GM12878 (cell line): ENCODE measurements around the gene HAGHL. TPM values are rescaled to one million over a fixed set of nuclear protein-coding genes. Genes with fewer than 3 reads are reported as not detected.

ENCODE experiments used
- CEBPB ChIP-seq, 2 experiments: fragments of 150-350 bp in 1 of 2; IDR thresholded peaks; 2 replicates each; pipeline ENCODE4 v1.6.1; 2012 to 2014; ENCODE audit warnings: low read depth in 2 of 2, low read length in 2 of 2, borderline replicate concordance in 1 of 2, inconsistent platforms in 1 of 2
- DPF2 ChIP-seq: fragments of 450-650 bp; IDR thresholded peaks from 2 replicates; pipeline ENCODE4 v1.6.1; 2017; ENCODE audit warnings: mild to moderate bottlenecking
- HDAC2 ChIP-seq: fragments of 200-600 bp; sonication (generic); IDR thresholded peaks from 2 replicates; pipeline ENCODE4 v1.6.1; 2017
- HDGF ChIP-seq: fragments of 450-650 bp; IDR thresholded peaks from 2 replicates; pipeline ENCODE4 v1.6.1; 2016; ENCODE audit warnings: antibody characterized with exemption
- LARP7 ChIP-seq: fragments of 450-650 bp; IDR thresholded peaks from 2 replicates; pipeline ENCODE4 v1.6.1; 2017; ENCODE audit warnings: mild to moderate bottlenecking
- SMC3 ChIP-seq: IDR thresholded peaks from 2 replicates; pipeline ENCODE4 v1.6.1; 2011; ENCODE audit warnings: low read length, improper control_type of control experiment, borderline replicate concordance
- SRF ChIP-seq, 2 experiments: IDR thresholded peaks; 2 replicates each; pipeline ENCODE4 v1.6.1; 2011; ENCODE audit warnings: low read depth in 2 of 2, low read length in 2 of 2, mild to moderate bottlenecking in 1 of 2, moderate library complexity in 1 of 2
- TCF12 ChIP-seq: IDR thresholded peaks from 2 replicates; pipeline ENCODE4 v1.6.1; 2011; ENCODE audit warnings: low read depth, mild to moderate bottlenecking, low read length
- WRNIP1 ChIP-seq: IDR thresholded peaks from 2 replicates; pipeline ENCODE4 v1.6.1; 2011; ENCODE audit warnings: low read depth, low read length, improper control_type of control experiment, borderline replicate concordance
- YBX1 ChIP-seq: fragments of 450-650 bp; IDR thresholded peaks from 2 replicates; pipeline ENCODE4 v1.6.1; 2016; ENCODE audit warnings: antibody characterized with exemption
- polyA plus RNA-seq, 11 experiments: library from polyadenylated mRNA; depleted of rRNA in 4 of 11; unstranded in 6 of 11; stranded (reverse) in 5 of 11; fragments of >200 nt; fragmentation: Nextera tagmentation in 4 of 11; fragmentation: Illumina TruSeq in 1 of 11; extraction: Ambion mirVana in 4 of 11; extraction: Trizol in 1 of 11; gene quantifications; 1 replicate in 1 of 11; 2 replicates in 10 of 11; pipeline versions ENCODE4 v1.2.1 to v1.2.3, GENCODE V29; 2011 to 2016; ENCODE audit warnings: inconsistent platforms in 2 of 11, missing spikeins in 2 of 11, low read depth in 1 of 11
- total RNA-seq, 4 experiments: library from RNA; depleted of rRNA in 3 of 4; stranded (reverse); fragments of >200 nt in 3 of 4; fragmentation: Illumina TruSeq in 1 of 4; extraction: Trizol in 1 of 4; gene quantifications; 2 replicates each; pipeline versions ENCODE4 v1.2.1 to v1.2.3, GENCODE V29; 2013 to 2021
- TF ChIP-seq, protein P1 (sequence below): IDR thresholded peaks from 2 replicates; pipeline ENCODE4 v1.6.1; 2011; ENCODE audit warnings: borderline replicate concordance, low read depth, mild to moderate bottlenecking, moderate library complexity, low read length; ENCODE audit not compliant: insufficient read depth, poor library complexity, severe bottlenecking
- TF ChIP-seq, protein P2 (sequence below): fragments of 450-650 bp; IDR thresholded peaks from 2 replicates; pipeline ENCODE4 v1.6.1; 2017; ENCODE audit warnings: low read depth, mild to moderate bottlenecking, moderate library complexity
- TF ChIP-seq, protein P3 (sequence below): fragments of 450-650 bp; IDR thresholded peaks from 2 replicates; pipeline ENCODE4 v1.6.1; 2016; ENCODE audit warnings: mild to moderate bottlenecking
- TF ChIP-seq, protein P4 (sequence below): IDR thresholded peaks from 2 replicates; pipeline ENCODE4 v1.6.1; 2011; ENCODE audit warnings: low read depth, mild to moderate bottlenecking, low read length, moderate library complexity, borderline replicate concordance; ENCODE audit errors: extremely low read depth
- TF ChIP-seq, protein P5 (sequence below): IDR thresholded peaks from 2 replicates; pipeline ENCODE4 v1.6.1; 2012; ENCODE audit warnings: mild to moderate bottlenecking, low read depth, low read length
- TF ChIP-seq, protein P6 (sequence below): IDR thresholded peaks from 2 replicates; pipeline ENCODE4 v1.6.1; 2011; ENCODE audit warnings: borderline replicate concordance, low read depth, mild to moderate bottlenecking, moderate library complexity, mixed read lengths, low read length; ENCODE audit not compliant: insufficient read depth; ENCODE audit errors: extremely low read length
- TF ChIP-seq, protein P7 (sequence below): fragments of 450-650 bp; conservative IDR thresholded peaks from 2 replicates; pipeline ENCODE4 v1.6.1; 2017; ENCODE audit warnings: mild to moderate bottlenecking, moderate library complexity

Gene HAGHL
- total and polyA plus RNA-seq, 10 of the 15 experiments (the other 5 are each of a cell fraction or from before 2014, with no cell fraction given), result 0.23 to 44.6 (median 16.4) TPM

DNA sequence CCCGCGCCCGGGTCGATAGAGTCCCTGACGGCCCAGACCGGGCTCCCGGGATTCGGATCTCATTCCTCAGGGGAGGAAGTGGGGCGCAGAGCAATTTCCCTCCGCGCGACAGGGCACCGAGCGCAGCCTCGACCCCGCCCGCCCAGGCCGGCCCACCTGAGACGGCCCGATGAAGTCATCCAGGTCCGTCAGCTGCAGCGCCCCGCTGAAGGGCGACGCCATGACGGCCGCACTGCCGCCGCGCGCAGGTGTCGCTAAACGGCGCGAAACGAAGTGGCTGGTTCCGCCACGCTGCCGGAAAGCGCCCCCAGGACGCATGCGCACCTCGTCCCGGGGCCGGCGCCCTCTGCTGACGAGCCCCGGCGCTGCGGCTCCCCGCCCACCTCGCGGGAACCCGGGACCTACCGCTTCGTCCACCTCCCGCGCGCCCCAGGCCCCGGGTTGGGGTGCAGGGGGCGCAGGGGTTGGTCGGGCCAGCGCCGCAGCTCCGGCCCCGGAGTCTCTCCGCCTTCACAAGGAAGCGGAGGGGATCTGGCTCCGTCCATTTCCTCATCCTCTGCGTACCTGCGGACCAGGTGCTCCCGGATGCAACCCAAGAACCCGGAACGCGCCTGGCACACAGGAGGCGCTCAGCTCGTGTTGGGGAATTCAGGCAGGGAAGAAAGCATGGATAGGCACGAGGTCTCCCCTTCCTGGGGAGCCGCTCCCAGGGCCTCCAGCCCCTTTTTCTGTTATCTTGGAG is 14.0 kb downstream of the HAGHL start, which contains the start of gene CIAO3 (continued):
- TF ChIP-seq, protein P1, sequence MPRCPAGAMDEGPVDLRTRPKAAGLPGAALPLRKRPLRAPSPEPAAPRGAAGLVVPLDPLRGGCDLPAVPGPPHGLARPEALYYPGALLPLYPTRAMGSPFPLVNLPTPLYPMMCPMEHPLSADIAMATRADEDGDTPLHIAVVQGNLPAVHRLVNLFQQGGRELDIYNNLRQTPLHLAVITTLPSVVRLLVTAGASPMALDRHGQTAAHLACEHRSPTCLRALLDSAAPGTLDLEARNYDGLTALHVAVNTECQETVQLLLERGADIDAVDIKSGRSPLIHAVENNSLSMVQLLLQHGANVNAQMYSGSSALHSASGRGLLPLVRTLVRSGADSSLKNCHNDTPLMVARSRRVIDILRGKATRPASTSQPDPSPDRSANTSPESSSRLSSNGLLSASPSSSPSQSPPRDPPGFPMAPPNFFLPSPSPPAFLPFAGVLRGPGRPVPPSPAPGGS, result no peak
- TF ChIP-seq, protein P2, sequence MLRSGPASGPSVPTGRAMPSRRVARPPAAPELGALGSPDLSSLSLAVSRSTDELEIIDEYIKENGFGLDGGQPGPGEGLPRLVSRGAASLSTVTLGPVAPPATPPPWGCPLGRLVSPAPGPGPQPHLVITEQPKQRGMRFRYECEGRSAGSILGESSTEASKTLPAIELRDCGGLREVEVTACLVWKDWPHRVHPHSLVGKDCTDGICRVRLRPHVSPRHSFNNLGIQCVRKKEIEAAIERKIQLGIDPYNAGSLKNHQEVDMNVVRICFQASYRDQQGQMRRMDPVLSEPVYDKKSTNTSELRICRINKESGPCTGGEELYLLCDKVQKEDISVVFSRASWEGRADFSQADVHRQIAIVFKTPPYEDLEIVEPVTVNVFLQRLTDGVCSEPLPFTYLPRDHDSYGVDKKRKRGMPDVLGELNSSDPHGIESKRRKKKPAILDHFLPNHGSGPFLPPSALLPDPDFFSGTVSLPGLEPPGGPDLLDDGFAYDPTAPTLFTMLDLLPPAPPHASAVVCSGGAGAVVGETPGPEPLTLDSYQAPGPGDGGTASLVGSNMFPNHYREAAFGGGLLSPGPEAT, result peak; percentile 46; the same call in 1 of the 2 replicates
- TF ChIP-seq DPF2 (peak; percentile 53), TCF12 (peak; percentile 67; the same call in 1 of the 2 replicates), YBX1 (no peak), HDGF (no peak), SMC3 (peak; percentile 29; the same call in 1 of the 2 replicates), HDAC2 (no peak), CEBPB (IDR thresholded peaks at IDR 0.05; ENCODE audit: borderline replicate concordance in 1 of 2, low read depth in 2 of 2, low read length in 2 of 2) (no peak), SRF (IDR thresholded peaks at IDR 0.05; ENCODE audit: low read depth in 2 of 2, low read length in 2 of 2) (peak in 1 of 2 experiments; percentile 68; a peak in 2 of 4 replicates), LARP7 (peak; percentile 85), WRNIP1 (no peak)
- TF ChIP-seq, protein P3, sequence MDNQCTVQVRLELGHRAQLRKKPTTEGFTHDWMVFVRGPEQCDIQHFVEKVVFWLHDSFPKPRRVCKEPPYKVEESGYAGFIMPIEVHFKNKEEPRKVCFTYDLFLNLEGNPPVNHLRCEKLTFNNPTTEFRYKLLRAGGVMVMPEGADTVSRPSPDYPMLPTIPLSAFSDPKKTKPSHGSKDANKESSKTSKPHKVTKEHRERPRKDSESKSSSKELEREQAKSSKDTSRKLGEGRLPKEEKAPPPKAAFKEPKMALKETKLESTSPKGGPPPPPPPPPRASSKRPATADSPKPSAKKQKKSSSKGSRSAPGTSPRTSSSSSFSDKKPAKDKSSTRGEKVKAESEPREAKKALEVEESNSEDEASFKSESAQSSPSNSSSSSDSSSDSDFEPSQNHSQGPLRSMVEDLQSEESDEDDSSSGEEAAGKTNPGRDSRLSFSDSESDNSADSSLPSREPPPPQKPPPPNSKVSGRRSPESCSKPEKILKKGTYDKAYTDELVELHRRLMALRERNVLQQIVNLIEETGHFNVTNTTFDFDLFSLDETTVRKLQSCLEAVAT, result no peak
- TF ChIP-seq, protein P4, sequence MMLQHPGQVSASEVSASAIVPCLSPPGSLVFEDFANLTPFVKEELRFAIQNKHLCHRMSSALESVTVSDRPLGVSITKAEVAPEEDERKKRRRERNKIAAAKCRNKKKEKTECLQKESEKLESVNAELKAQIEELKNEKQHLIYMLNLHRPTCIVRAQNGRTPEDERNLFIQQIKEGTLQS, result peak; percentile 99
- TF ChIP-seq, protein P5, sequence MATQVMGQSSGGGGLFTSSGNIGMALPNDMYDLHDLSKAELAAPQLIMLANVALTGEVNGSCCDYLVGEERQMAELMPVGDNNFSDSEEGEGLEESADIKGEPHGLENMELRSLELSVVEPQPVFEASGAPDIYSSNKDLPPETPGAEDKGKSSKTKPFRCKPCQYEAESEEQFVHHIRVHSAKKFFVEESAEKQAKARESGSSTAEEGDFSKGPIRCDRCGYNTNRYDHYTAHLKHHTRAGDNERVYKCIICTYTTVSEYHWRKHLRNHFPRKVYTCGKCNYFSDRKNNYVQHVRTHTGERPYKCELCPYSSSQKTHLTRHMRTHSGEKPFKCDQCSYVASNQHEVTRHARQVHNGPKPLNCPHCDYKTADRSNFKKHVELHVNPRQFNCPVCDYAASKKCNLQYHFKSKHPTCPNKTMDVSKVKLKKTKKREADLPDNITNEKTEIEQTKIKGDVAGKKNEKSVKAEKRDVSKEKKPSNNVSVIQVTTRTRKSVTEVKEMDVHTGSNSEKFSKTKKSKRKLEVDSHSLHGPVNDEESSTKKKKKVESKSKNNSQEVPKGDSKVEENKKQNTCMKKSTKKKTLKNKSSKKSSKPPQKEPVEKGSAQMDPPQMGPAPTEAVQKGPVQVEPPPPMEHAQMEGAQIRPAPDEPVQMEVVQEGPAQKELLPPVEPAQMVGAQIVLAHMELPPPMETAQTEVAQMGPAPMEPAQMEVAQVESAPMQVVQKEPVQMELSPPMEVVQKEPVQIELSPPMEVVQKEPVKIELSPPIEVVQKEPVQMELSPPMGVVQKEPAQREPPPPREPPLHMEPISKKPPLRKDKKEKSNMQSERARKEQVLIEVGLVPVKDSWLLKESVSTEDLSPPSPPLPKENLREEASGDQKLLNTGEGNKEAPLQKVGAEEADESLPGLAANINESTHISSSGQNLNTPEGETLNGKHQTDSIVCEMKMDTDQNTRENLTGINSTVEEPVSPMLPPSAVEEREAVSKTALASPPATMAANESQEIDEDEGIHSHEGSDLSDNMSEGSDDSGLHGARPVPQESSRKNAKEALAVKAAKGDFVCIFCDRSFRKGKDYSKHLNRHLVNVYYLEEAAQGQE, result no peak
- TF ChIP-seq, protein P6, sequence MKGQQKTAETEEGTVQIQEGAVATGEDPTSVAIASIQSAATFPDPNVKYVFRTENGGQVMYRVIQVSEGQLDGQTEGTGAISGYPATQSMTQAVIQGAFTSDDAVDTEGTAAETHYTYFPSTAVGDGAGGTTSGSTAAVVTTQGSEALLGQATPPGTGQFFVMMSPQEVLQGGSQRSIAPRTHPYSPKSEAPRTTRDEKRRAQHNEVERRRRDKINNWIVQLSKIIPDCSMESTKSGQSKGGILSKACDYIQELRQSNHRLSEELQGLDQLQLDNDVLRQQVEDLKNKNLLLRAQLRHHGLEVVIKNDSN, result no peak
- TF ChIP-seq, protein P7, sequence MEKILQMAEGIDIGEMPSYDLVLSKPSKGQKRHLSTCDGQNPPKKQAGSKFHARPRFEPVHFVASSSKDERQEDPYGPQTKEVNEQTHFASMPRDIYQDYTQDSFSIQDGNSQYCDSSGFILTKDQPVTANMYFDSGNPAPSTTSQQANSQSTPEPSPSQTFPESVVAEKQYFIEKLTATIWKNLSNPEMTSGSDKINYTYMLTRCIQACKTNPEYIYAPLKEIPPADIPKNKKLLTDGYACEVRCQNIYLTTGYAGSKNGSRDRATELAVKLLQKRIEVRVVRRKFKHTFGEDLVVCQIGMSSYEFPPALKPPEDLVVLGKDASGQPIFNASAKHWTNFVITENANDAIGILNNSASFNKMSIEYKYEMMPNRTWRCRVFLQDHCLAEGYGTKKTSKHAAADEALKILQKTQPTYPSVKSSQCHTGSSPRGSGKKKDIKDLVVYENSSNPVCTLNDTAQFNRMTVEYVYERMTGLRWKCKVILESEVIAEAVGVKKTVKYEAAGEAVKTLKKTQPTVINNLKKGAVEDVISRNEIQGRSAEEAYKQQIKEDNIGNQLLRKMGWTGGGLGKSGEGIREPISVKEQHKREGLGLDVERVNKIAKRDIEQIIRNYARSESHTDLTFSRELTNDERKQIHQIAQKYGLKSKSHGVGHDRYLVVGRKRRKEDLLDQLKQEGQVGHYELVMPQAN, result peak; percentile 66; the same call in 1 of the 2 replicates
